GM12878 (cell line): ENCODE measurements around the gene MAPKAPK2. TPM values are rescaled to one million over a fixed set of nuclear protein-coding genes. Genes with fewer than 3 reads are reported as not detected.

Source experiments
- ATF2 ChIP-seq: IDR thresholded peaks from 2 replicates; pipeline ENCODE4 v1.6.1; 2012; ENCODE audit warnings: low read length, inconsistent platforms
- ATF7 ChIP-seq: fragments of 450-650 bp; IDR thresholded peaks from 2 replicates; pipeline ENCODE4 v1.6.1; 2016; ENCODE audit warnings: low read depth, mild to moderate bottlenecking
- CBX5 ChIP-seq: sonication (generic); IDR thresholded peaks from 2 replicates; pipeline ENCODE4 v1.6.1; 2016; ENCODE audit warnings: low read depth, moderate library complexity, mild to moderate bottlenecking, inconsistent platforms
- CREB1 ChIP-seq: IDR thresholded peaks from 2 replicates; pipeline ENCODE4 v1.6.1; 2012; ENCODE audit warnings: low read depth, mild to moderate bottlenecking, inconsistent platforms
- GATAD2B ChIP-seq: fragments of 450-650 bp; conservative IDR thresholded peaks from 2 replicates; pipeline ENCODE4 v1.6.1; 2017; ENCODE audit warnings: low read depth, mild to moderate bottlenecking, moderate library complexity
- HDAC2 ChIP-seq: fragments of 200-600 bp; sonication (generic); IDR thresholded peaks from 2 replicates; pipeline ENCODE4 v1.6.1; 2017
- HDAC6 ChIP-seq: fragments of 200-600 bp; sonication (generic); IDR thresholded peaks from one replicate; pipeline ENCODE4 v1.8.0; 2017; ENCODE audit warnings: antibody characterized with exemption; ENCODE audit not compliant: unreplicated experiment
- HDGF ChIP-seq: fragments of 450-650 bp; IDR thresholded peaks from 2 replicates; pipeline ENCODE4 v1.6.1; 2016; ENCODE audit warnings: antibody characterized with exemption
- IKZF2 ChIP-seq, 2 experiments: fragments of 450-650 bp; IDR thresholded peaks; 2 replicates each; pipeline ENCODE4 v1.6.1; 2017; ENCODE audit warnings: mild to moderate bottlenecking in 2 of 2, moderate library complexity in 2 of 2
- IRF4 ChIP-seq: IDR thresholded peaks from 2 replicates; pipeline ENCODE4 v1.6.1; 2011; ENCODE audit warnings: low read depth, low read length
- NFYA ChIP-seq: IDR thresholded peaks from 2 replicates; pipeline ENCODE4 v1.6.1; 2011; ENCODE audit warnings: low read depth, mild to moderate bottlenecking, low read length, improper control_type of control experiment, borderline replicate concordance
- PAX8 ChIP-seq: fragments of 450-650 bp; IDR thresholded peaks from 2 replicates; pipeline ENCODE4 v1.6.1; 2017; ENCODE audit warnings: mild to moderate bottlenecking, moderate library complexity
- POLR2A ChIP-seq: IDR thresholded peaks from 2 replicates; pipeline ENCODE4 v1.6.1; 2011; ENCODE audit warnings: low read depth, mild to moderate bottlenecking, low read length
- POU2F2 ChIP-seq: IDR thresholded peaks from 3 replicates; pipeline ENCODE4 v1.6.1; 2011; ENCODE audit warnings: low read depth, mild to moderate bottlenecking, low read length, borderline replicate concordance
- PRDM15 ChIP-seq: fragments of 450-650 bp; formaldehyde crosslinking; IDR thresholded peaks from 2 replicates; pipeline ENCODE4 v1.4.0; 2020; ENCODE audit warnings: mild to moderate bottlenecking, moderate library complexity
- SP1 ChIP-seq: IDR thresholded peaks from one replicate; pipeline ENCODE4 v1.6.1; 2011; ENCODE audit warnings: low read depth, low read length
- SPI1 ChIP-seq: IDR thresholded peaks from 2 replicates; pipeline ENCODE4 v1.6.1; 2011; ENCODE audit warnings: low read depth, mild to moderate bottlenecking, low read length, moderate library complexity, borderline replicate concordance; ENCODE audit not compliant: insufficient read depth
- SREBF1 ChIP-seq: IDR thresholded peaks from 2 replicates; pipeline ENCODE4 v1.6.1; 2012; ENCODE audit warnings: mild to moderate bottlenecking, low read length
- SREBF2 ChIP-seq: IDR thresholded peaks from 2 replicates; pipeline ENCODE4 v1.6.1; 2012; ENCODE audit warnings: mild to moderate bottlenecking, low read length
- SUPT20H ChIP-seq: IDR thresholded peaks from 2 replicates; pipeline ENCODE4 v1.6.1; 2011; ENCODE audit warnings: low read depth, mild to moderate bottlenecking, low read length, moderate library complexity, borderline replicate concordance; ENCODE audit not compliant: control insufficient read depth
- USF1 ChIP-seq: IDR thresholded peaks from 2 replicates; pipeline ENCODE4 v1.6.1; 2011; ENCODE audit warnings: borderline replicate concordance, low read depth, mild to moderate bottlenecking, moderate library complexity, mixed read lengths, low read length; ENCODE audit not compliant: insufficient read depth; ENCODE audit errors: extremely low read length
- ZBTB11 ChIP-seq: fragments of 450-650 bp; formaldehyde crosslinking; IDR thresholded peaks from 2 replicates; pipeline ENCODE4 v1.5.0; 2022; ENCODE audit warnings: mild to moderate bottlenecking, missing genetic modification characterization
- ZZZ3 ChIP-seq: IDR thresholded peaks from 2 replicates; pipeline ENCODE4 v1.6.1; 2011; ENCODE audit warnings: low read depth; ENCODE audit not compliant: control insufficient read depth, insufficient read length
- polyA plus RNA-seq, 11 experiments: library from polyadenylated mRNA; depleted of rRNA in 4 of 11; unstranded in 6 of 11; stranded (reverse) in 5 of 11; fragments of >200 nt; fragmentation: Nextera tagmentation in 4 of 11; fragmentation: Illumina TruSeq in 1 of 11; extraction: Ambion mirVana in 4 of 11; extraction: Trizol in 1 of 11; gene quantifications; 1 replicate in 1 of 11; 2 replicates in 10 of 11; pipeline versions ENCODE4 v1.2.1 to v1.2.3, GENCODE V29; 2011 to 2016; ENCODE audit warnings: inconsistent platforms in 2 of 11, missing spikeins in 2 of 11, low read depth in 1 of 11
- total RNA-seq, 4 experiments: library from RNA; depleted of rRNA in 3 of 4; stranded (reverse); fragments of >200 nt in 3 of 4; fragmentation: Illumina TruSeq in 1 of 4; extraction: Trizol in 1 of 4; gene quantifications; 2 replicates each; pipeline versions ENCODE4 v1.2.1 to v1.2.3, GENCODE V29; 2013 to 2021

MAPKAPK2 gene
- total and polyA plus RNA-seq, 10 of the 15 experiments (the other 5 are each of a cell fraction or from before 2014, with no cell fraction given): 0.72 to 92.2 (median 49.3) TPM

- TF ChIP-seq ZBTB11 (CRISPR knock-in tag) (no peak), HDAC6 (no peak), GATAD2B (no peak), NFYA (no peak), ATF2 (0 out of 2 replicates have a peak, but pooled peaks have one; percentile 39), IKZF2 (IDR thresholded peaks at IDR 0.05) (no peak; a peak in 1 of 4 replicates), SUPT20H (no peak), HDGF (no peak), HDAC2 (no peak), CREB1 (0 out of 2 replicates have a peak, but pooled peaks have one; percentile 11), POLR2A (0 out of 2 replicates have a peak, but pooled peaks have one; percentile 27), IRF4 (no peak), ATF7 (no peak), SREBF1 (no peak), POU2F2 (no peak), ZZZ3 (no peak), CBX5 (peak; percentile 36; the same call in 1 of the 2 replicates), SPI1 (no peak), PAX8 (no peak), USF1 (no peak), PRDM15 (CRISPR knock-in tag) (no peak), SREBF2 (no peak), SP1 (no peak)
Measured at GRCh38 chr1:206742719-206743383, 58.1 kb downstream of the MAPKAPK2 start (continued).
